GM12892 (cell line): ENCODE results near the gene ADGRG6.

Experiments used
- POLR2A ChIP-seq: IDR thresholded peaks from 2 replicates; pipeline ENCODE4 v1.6.1; 2011; ENCODE audit warnings: low read depth, low read length, control low read depth
- POLR2AphosphoS5 ChIP-seq: IDR thresholded peaks from 2 replicates; pipeline ENCODE4 v1.6.1; 2011; ENCODE audit warnings: low read depth, low read length, control low read depth
- TAF1 ChIP-seq: IDR thresholded peaks from 2 replicates; pipeline ENCODE4 v1.6.1; 2011; ENCODE audit warnings: low read depth, mild to moderate bottlenecking, control low read depth, low read length, borderline replicate concordance

DNA sequence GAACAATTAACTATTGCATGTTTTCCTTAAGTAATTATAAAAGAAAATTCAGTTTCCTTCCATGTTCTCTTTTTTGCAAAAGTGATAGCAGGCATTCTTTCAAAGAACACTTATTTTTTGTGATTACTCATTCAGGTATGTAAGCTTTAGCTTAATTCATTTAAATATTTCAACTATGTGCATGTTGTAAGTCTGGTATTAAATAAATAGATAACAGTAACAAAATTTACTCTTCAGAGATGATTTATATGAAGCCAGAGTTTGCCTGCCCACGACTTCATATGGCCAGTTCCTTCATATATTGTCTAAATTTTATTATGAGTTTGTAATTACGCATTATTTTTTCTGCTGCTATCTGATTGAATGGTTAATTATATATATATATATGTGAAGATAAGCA lies 110.9 kb downstream of the ADGRG6 start:
- TF ChIP-seq POLR2A (no peak), POLR2AphosphoS5 (no peak), TAF1 (no peak)
